Colonic mucosa (tissue), 4 donors: ENCODE measurements around the gene GRHL3. TPM values are rescaled to one million over a fixed set of nuclear protein-coding genes. Genes with fewer than 3 reads are reported as not detected.
"Not testable (repeated sequence)": the region's sequence is repeated elsewhere in the genome, so short reads cannot be mapped to it uniquely, and the experiment has no call there.

Experiments used
- DNase-seq: peaks from one replicate; pipeline ENCODE4 v3.0.0-alpha.2; 2020
- H3K27ac ChIP-seq: fragments of 200-600 bp; one replicate; pipeline ENCODE4 v1.8.0; 2021
- H3K27me3 ChIP-seq: fragments of 200-600 bp; one replicate; pipeline ENCODE4 v1.8.0; 2021
- H3K36me3 ChIP-seq: fragments of 200-600 bp; one replicate; pipeline ENCODE4 v1.8.0; 2021
- H3K4me1 ChIP-seq: fragments of 200-600 bp; one replicate; pipeline ENCODE4 v1.8.0; 2021; ENCODE audit warnings: mild to moderate bottlenecking
- H3K4me3 ChIP-seq: fragments of 200-600 bp; one replicate; pipeline ENCODE4 v1.8.0; 2021
- H3K9ac ChIP-seq, 2 donors: one replicate each; pipeline ENCODE4 v1.7.0; 2013; ENCODE audit warnings: control low read depth in 2 of 2, low read depth in 2 of 2, low read length in 2 of 2
- H3K9me3 ChIP-seq: fragments of 200-600 bp; one replicate; pipeline ENCODE4 v1.8.0; 2021
- CTCF ChIP-seq: fragments of 200-600 bp; IDR thresholded peaks from one replicate; pipeline ENCODE4 v1.8.0; 2022; ENCODE audit warnings: antibody characterized with exemption, mild to moderate bottlenecking
- intact Hi-C: fragments of 100-400 bp; cut with DNase I; formaldehyde crosslinking; loops from one replicate; pipeline ENCODE4 v1.14.1; 2022
- total RNA-seq, 2 donors: library from RNA; stranded (reverse); fragmentation: NEBNext Ultra II Directional in 1 of 2; extraction: Animal tissue kit (Norgen Biotek cat#: 25700) in 1 of 2; gene quantifications; one replicate each; pipeline ENCODE4 v1.2.1, GENCODE V29; 2021
- donor health status: healthy.
- donor health status: DM: no; HTN: no; CAD: no.
- donor health status: DM: no; HTN: no; CAD: no.

GRHL3 gene
- total RNA-seq, 2 donors from 2014 or later, result 0.64 to 1.5 TPM

- no peak for TF ChIP-seq CTCF
- peak; percentile 73 for DNase-seq
- Histone ChIP-seq H3K36me3 (no peaks in the 10 kb centered on the region), H3K27me3 (no peaks in the 10 kb centered on the region), H3K4me3 (no peak overlapping the region), H3K27ac (no peak overlapping the region), H3K4me1 (peaks cover 5% of the 10 kb centered on the region), H3K9ac (no peak overlapping the region), H3K9me3 (no peaks in the 10 kb centered on the region)
- intact Hi-C loops, result no loop called here
Measured at GRCh38 chr1:24283326-24284155, 35.6 kb upstream of the GRHL3 start.

GRCh38 chr1:24284156-24284471 lies 35.0 kb upstream of the GRHL3 start:
- H3K4me3 ChIP-seq, result no peak overlapping the region
- no peaks in the 10 kb centered on the region for H3K36me3 ChIP-seq
- no peak overlapping the region for H3K27ac ChIP-seq
- H3K4me1 ChIP-seq, result peaks cover 5% of the 10 kb centered on the region
- no peaks in the 10 kb centered on the region for H3K9me3 ChIP-seq
- TF ChIP-seq CTCF, result no peak
- intact Hi-C loops, result no loop called here
- no peak overlapping the region for H3K9ac ChIP-seq
- DNase-seq, result no peak
- no peaks in the 10 kb centered on the region for H3K27me3 ChIP-seq

GRCh38 chr1:24285231-24285630 lies 33.9 kb upstream of the GRHL3 start:
- intact Hi-C loops, result no loop called here
- no peak for TF ChIP-seq CTCF
- H3K27ac ChIP-seq, result no peak overlapping the region
- no peak overlapping the region for H3K9ac ChIP-seq
- H3K9me3 ChIP-seq, result no peaks in the 10 kb centered on the region
- H3K4me1 ChIP-seq, result peaks cover 5% of the 10 kb centered on the region
- no peaks in the 10 kb centered on the region for H3K27me3 ChIP-seq
- no peak for DNase-seq
- H3K4me3 ChIP-seq, result no peak overlapping the region
- no peaks in the 10 kb centered on the region for H3K36me3 ChIP-seq

- peaks cover 5% of the 10 kb centered on the region for H3K4me1 ChIP-seq
- H3K4me3 ChIP-seq, result no peak overlapping the region
- no peaks in the 10 kb centered on the region for H3K27me3 ChIP-seq
- H3K36me3 ChIP-seq, result no peaks in the 10 kb centered on the region
- H3K9me3 ChIP-seq, result no peaks in the 10 kb centered on the region
- intact Hi-C loops, result no loop called here
- no peak for DNase-seq
- no peak overlapping the region for H3K9ac ChIP-seq
- TF ChIP-seq CTCF, result no peak
- H3K27ac ChIP-seq, result no peak overlapping the region
Measured at GRCh38 chr1:24286246-24287010, 32.7 kb upstream of the GRHL3 start.

GRCh38 chr1:24287779-24288178 lies 31.4 kb upstream of the GRHL3 start:
- H3K27me3 ChIP-seq, H3K9ac ChIP-seq, H3K36me3 ChIP-seq, H3K27ac ChIP-seq, DNase-seq, H3K9me3 ChIP-seq, intact Hi-C loops, H3K4me3 ChIP-seq, H3K4me1 ChIP-seq: not testable (repeated sequence)

GRCh38 chr1:24288479-24288878 lies 30.7 kb upstream of the GRHL3 start:
- H3K36me3 ChIP-seq, result no peaks in the 10 kb centered on the region
- peaks cover 5% of the 10 kb centered on the region for H3K4me1 ChIP-seq
- no peak overlapping the region for H3K4me3 ChIP-seq
- DNase-seq, result no peak
- H3K9me3 ChIP-seq, result no peaks in the 10 kb centered on the region
- no peaks in the 10 kb centered on the region for H3K27me3 ChIP-seq
- intact Hi-C loops, result no loop called here
- no peak overlapping the region for H3K27ac ChIP-seq
- H3K9ac ChIP-seq, result no peak overlapping the region
- no peak for TF ChIP-seq CTCF
